ENCODE results near the gene EBF3.

DNA sequence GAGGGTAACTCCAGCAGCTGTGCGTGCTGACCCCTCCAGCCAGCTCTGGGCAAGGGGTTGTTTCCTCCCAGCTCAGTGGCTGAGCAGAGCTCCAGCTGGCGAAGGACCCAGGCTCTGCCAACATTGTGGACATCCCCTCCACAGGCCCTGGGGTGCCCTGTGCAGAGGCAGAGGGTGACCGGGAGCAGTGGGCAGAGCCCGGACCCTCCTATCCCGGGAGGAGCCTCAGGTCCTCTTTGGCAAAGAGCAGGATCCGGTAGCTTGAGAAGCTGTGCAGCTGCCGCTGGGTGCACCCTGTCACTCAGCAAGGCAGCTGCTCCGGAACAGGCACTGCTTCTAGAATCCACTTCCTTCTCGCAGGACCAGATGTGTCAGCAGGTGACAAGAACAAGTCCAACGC is 175.9 kb downstream of the EBF3 start:
- TF ChIP-seq NBN (IDR thresholded peaks at IDR 0.05; ENCODE audit: low read depth) (no peak), RBM34 (IDR thresholded peaks at IDR 0.05; ENCODE audit: borderline replicate concordance, insufficient read depth, low read length) (no peak)
